ENCODE data around the gene ST8SIA5. TPM values are rescaled to one million over a fixed set of nuclear protein-coding genes. Genes with fewer than 3 reads are reported as not detected.
A peak's percentile ranks its signal among the peaks of the same experiment; 100 is the strongest.

The ST8SIA5 gene
- total and polyA plus RNA-seq, 8 donors, result 0.09 to 0.43 (median 0.27) TPM

GRCh38 chr18:46755315-46756024, 1.4 kb downstream of the ST8SIA5 start:
- Histone ChIP-seq H3K9me3 (no peaks in the 10 kb centered on the region), H3K4me1 (peaks cover 13 to 23% of the 10 kb centered on the region in 2 donors), H3K27me3 (peaks cover 50 to 71% of the 10 kb centered on the region in 2 donors), H3K36me3 (no peaks in the 10 kb centered on the region), H3K27ac (no peak overlapping the region), H3K4me3 (no peak overlapping the region)
- intact Hi-C loops (cut with DNase I), result no loop called here
- ATAC-seq (no peak), DNase-seq (no peak)
- TF ChIP-seq CTCF (IDR thresholded peaks at IDR 0.05), result no peak

GRCh38 chr18:46754661-46755292, 2.1 kb downstream of the ST8SIA5 start:
- H3K4me1 ChIP-seq, result peaks cover 13 to 23% of the 10 kb centered on the region in 2 donors
- H3K9me3 ChIP-seq, result no peaks in the 10 kb centered on the region
- no peaks in the 10 kb centered on the region for H3K36me3 ChIP-seq
- intact Hi-C loops (cut with DNase I), result no loop called here
- H3K27me3 ChIP-seq, result peaks cover 45 to 64% of the 10 kb centered on the region in 2 donors
- ATAC-seq (no peak), DNase-seq (peak in 1 of 4 donors; percentile 61)
- no peak overlapping the region for H3K4me3 ChIP-seq
- no peak for TF ChIP-seq CTCF (IDR thresholded peaks at IDR 0.05)
- H3K27ac ChIP-seq, result no peak overlapping the region

- Histone ChIP-seq H3K36me3 (no peaks in the 10 kb centered on the region), H3K27me3 (peaks cover 40 to 58% of the 10 kb centered on the region in 2 donors), H3K4me1 (peaks cover 13 to 23% of the 10 kb centered on the region in 2 donors), H3K4me3 (no peak overlapping the region), H3K27ac (no peak overlapping the region), H3K9me3 (no peaks in the 10 kb centered on the region)
- intact Hi-C loops (cut with DNase I), result no loop called here
- no peak for TF ChIP-seq CTCF (IDR thresholded peaks at IDR 0.05)
- DNase-seq (no peak), ATAC-seq (no peak)
Measured at GRCh38 chr18:46754188-46754587, 2.7 kb downstream of the ST8SIA5 start.

- Histone ChIP-seq H3K27me3 (peaks cover 20 to 37% of the 10 kb centered on the region in 2 donors), H3K4me3 (no peak overlapping the region), H3K9me3 (no peaks in the 10 kb centered on the region), H3K27ac (no peak overlapping the region), H3K4me1 (peaks cover 4 to 12% of the 10 kb centered on the region in 2 donors), H3K36me3 (no peaks in the 10 kb centered on the region)
- intact Hi-C loops (cut with DNase I), result no loop called here
- ATAC-seq (no peak), DNase-seq (no peak)
- no peak for TF ChIP-seq CTCF (IDR thresholded peaks at IDR 0.05)
Measured at GRCh38 chr18:46751882-46752281, 5.0 kb downstream of the ST8SIA5 start.

GRCh38 chr18:46750626-46751025, 6.2 kb downstream of the ST8SIA5 start:
- Histone ChIP-seq H3K27ac (no peak overlapping the region), H3K4me1 (no peaks in the 10 kb centered on the region), H3K27me3 (peaks cover 8 to 25% of the 10 kb centered on the region in 2 donors), H3K4me3 (no peak overlapping the region), H3K36me3 (no peaks in the 10 kb centered on the region), H3K9me3 (no peaks in the 10 kb centered on the region)
- DNase-seq (no peak), ATAC-seq (no peak)
- intact Hi-C loops (cut with DNase I), result no loop called here
- TF ChIP-seq CTCF (IDR thresholded peaks at IDR 0.05), result no peak
